Measurements from ENCODE around the gene IGFLR1.

GRCh38 chr19:35767288-35768081 is 25.2 kb upstream of the IGFLR1 start:
- no peak for TF ChIP-seq CTCF (IDR thresholded peaks at IDR 0.05)
- no peak for TF ChIP-seq POLR2A (IDR thresholded peaks at IDR 0.05)

Measured in esophagus squamous epithelium (tissue), 4 donors.